ENCODE data around the gene PM20D2.

DNA sequence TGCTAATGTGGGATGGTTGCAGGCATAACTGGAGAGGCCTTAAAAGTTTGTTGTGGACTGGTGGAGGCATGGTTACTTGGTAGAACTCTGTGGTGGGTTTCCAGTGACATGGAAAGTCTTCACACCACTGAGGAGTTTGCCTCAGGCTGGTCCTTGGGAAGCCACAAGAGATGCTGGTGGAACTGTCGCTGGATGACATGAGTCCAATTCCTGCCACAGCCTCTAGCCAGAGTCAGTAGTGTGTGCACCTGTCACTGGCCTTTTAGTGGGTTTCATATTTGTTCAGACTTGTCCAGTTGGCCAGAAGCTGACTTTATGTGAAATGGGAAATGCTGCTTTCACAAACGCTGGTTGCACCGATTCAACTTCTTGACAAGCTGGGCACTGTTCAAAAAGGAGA, 14.3 kb upstream of the PM20D2 start:
- no peak for TF ChIP-seq CTCF (tag by site-specific recombination; IDR thresholded peaks at IDR 0.05)
- no peak for TF ChIP-seq ZNF704 (tag by site-specific recombination; IDR thresholded peaks at IDR 0.05)
- no peak for TF ChIP-seq ZBTB20 (tag by site-specific recombination; IDR thresholded peaks at IDR 0.05)
- no peak for TF ChIP-seq ZNF311 (tag by site-specific recombination; IDR thresholded peaks at IDR 0.05; ENCODE audit: borderline replicate concordance)
- no peak for TF ChIP-seq ZSCAN4 (tag by site-specific recombination; IDR thresholded peaks at IDR 0.05)
- TF ChIP-seq KLF1 (tag by site-specific recombination; IDR thresholded peaks at IDR 0.05) = no peak
- TF ChIP-seq ZNF324 (tag by site-specific recombination; IDR thresholded peaks at IDR 0.05) = no peak
- no peak for TF ChIP-seq ZNF76 (tag by site-specific recombination; IDR thresholded peaks at IDR 0.05; ENCODE audit: borderline replicate concordance, low read depth)
